Cerebellar cortex (tissue), 1 donor: ENCODE measurements around the gene METAP1D.

Experiments used
- DNase-seq: peaks from one replicate; pipeline ENCODE4 v3.0.0-alpha.2; 2015; ENCODE audit warnings: low spot score

Gene METAP1D

GRCh38 chr2:172080641-172081220 lies 81.0 kb downstream of the METAP1D start:
- no peak for DNase-seq

GRCh38 chr2:172081221-172082022 lies 81.7 kb downstream of the METAP1D start:
- no peak for DNase-seq

GRCh38 chr2:172082105-172082943 lies 82.6 kb downstream of the METAP1D start:
- DNase-seq = peak; percentile 48

GRCh38 chr2:172082944-172083627 lies 83.3 kb downstream of the METAP1D start:
- DNase-seq = peak; percentile 42

GRCh38 chr2:172083628-172084394 lies 84.1 kb downstream of the METAP1D start:
- DNase-seq = no peak

GRCh38 chr2:172084395-172084644 lies 84.6 kb downstream of the METAP1D start:
- no peak for DNase-seq

- DNase-seq = peak; percentile 88
Observed at GRCh38 chr2:172084645-172085459, 85.1 kb downstream of the METAP1D start.

- no peak for DNase-seq
Observed at GRCh38 chr2:172085460-172086159, 85.9 kb downstream of the METAP1D start, which contains the start of gene DLX1. Gene DLX1, plus strand, starts transcription at chr2:172085507. Its CDS starts 171 bp downstream, at chr2:172085678.

GRCh38 chr2:172086241-172087206 lies 86.8 kb downstream of the METAP1D start:
- DNase-seq = peak; percentile 67

- no peak for DNase-seq
Observed at GRCh38 chr2:172087207-172087779, 87.5 kb downstream of the METAP1D start.

- no peak for DNase-seq
Observed at GRCh38 chr2:172087780-172088244, 88.1 kb downstream of the METAP1D start.

GRCh38 chr2:172088245-172089004 lies 88.7 kb downstream of the METAP1D start:
- no peak for DNase-seq

GRCh38 chr2:172089005-172089504 lies 89.3 kb downstream of the METAP1D start:
- DNase-seq = no peak

- no peak for DNase-seq
Observed at GRCh38 chr2:172089633-172090032, 89.9 kb downstream of the METAP1D start.

GRCh38 chr2:172090044-172090961 lies 90.5 kb downstream of the METAP1D start:
- no peak for DNase-seq

GRCh38 chr2:172091000-172091641 lies 91.4 kb downstream of the METAP1D start:
- DNase-seq = no peak
